Retinal pigment epithelial cell (primary cell): ENCODE measurements around the gene ISG20.

Experiments used
- DNase-seq: peaks from one replicate; pipeline ENCODE4 v3.0.0-alpha.2; 2010; ENCODE audit warnings: low read depth
- H3K4me3 ChIP-seq: 2 replicates; pipeline ENCODE4 v1.5.1; 2011; ENCODE audit warnings: mild to moderate bottlenecking, low read length, control low read depth, moderate library complexity
- CTCF ChIP-seq: conservative IDR thresholded peaks from 2 replicates; pipeline ENCODE4 v1.5.1; 2011; ENCODE audit warnings: low read depth, low read length, control low read depth, inconsistent platforms

The ISG20 gene

DNA sequence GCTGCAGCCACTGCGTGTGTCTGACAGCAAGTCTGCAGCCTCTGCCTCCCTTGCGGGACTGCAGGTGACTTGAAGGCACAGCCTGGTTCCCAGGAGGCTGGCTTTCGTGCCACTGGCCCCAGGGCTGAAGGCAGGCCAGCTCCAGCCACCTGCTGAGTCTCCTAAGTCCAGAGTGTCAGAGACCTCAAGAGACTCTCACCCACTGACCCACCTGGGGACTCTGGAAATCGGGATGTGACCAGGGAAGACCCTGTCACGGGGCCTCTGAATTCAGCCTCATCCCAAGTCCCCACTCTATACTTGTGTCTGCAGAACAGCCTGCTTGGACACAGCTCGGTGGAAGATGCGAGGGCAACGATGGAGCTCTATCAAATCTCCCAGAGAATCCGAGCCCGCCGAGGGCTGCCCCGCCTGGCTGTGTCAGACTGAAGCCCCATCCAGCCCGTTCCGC lies 16.3 kb downstream of the ISG20 start:
- no peak for DNase-seq
- H3K4me3 ChIP-seq: no peak overlapping the region
- TF ChIP-seq CTCF: no peak

GRCh38 chr15:88655800-88656488 lies 17.1 kb downstream of the ISG20 start:
- no peak for TF ChIP-seq CTCF
- no peak for DNase-seq
- H3K4me3 ChIP-seq: no peak overlapping the region

GRCh38 chr15:88656760-88657221 lies 18.0 kb downstream of the ISG20 start:
- no peak overlapping the region for H3K4me3 ChIP-seq
- no peak for DNase-seq
- no peak for TF ChIP-seq CTCF

GRCh38 chr15:88657326-88658069 lies 18.7 kb downstream of the ISG20 start:
- H3K4me3 ChIP-seq: no peak overlapping the region
- peak; percentile 89 for TF ChIP-seq CTCF
- DNase-seq: no peak

GRCh38 chr15:88658070-88658965 lies 19.5 kb downstream of the ISG20 start:
- DNase-seq: no peak
- no peak for TF ChIP-seq CTCF
- no peak overlapping the region for H3K4me3 ChIP-seq

- DNase-seq: no peak
- no peak overlapping the region for H3K4me3 ChIP-seq
- TF ChIP-seq CTCF: no peak
These were observed 20.4 kb downstream of the ISG20 start for GRCh38 chr15:88658972-88659931.
